ENCODE measurements around the gene GSTA2.

GRCh38 chr6:52759085-52759484 lies 4.2 kb downstream of the GSTA2 start:
- TF ChIP-seq POLR2A (IDR thresholded peaks at IDR 0.05; ENCODE audit: low read depth, low read length) (no peak), PAX5 (IDR thresholded peaks at IDR 0.05; ENCODE audit: insufficient read depth, low read length, severe bottlenecking) (no peak), POLR2AphosphoS5 (IDR thresholded peaks at IDR 0.05; ENCODE audit: low read depth, low read length) (no peak)

All from GM12891 (cell line).